Measurements from ENCODE around the gene B3GNT2. TPM values are rescaled to one million over a fixed set of nuclear protein-coding genes. Genes with fewer than 3 reads are reported as not detected.

The B3GNT2 gene
- total RNA-seq, 4 donors from 2014 or later = 16.6 to 29.4 (median 24.0) TPM

- TF ChIP-seq, protein P1, sequence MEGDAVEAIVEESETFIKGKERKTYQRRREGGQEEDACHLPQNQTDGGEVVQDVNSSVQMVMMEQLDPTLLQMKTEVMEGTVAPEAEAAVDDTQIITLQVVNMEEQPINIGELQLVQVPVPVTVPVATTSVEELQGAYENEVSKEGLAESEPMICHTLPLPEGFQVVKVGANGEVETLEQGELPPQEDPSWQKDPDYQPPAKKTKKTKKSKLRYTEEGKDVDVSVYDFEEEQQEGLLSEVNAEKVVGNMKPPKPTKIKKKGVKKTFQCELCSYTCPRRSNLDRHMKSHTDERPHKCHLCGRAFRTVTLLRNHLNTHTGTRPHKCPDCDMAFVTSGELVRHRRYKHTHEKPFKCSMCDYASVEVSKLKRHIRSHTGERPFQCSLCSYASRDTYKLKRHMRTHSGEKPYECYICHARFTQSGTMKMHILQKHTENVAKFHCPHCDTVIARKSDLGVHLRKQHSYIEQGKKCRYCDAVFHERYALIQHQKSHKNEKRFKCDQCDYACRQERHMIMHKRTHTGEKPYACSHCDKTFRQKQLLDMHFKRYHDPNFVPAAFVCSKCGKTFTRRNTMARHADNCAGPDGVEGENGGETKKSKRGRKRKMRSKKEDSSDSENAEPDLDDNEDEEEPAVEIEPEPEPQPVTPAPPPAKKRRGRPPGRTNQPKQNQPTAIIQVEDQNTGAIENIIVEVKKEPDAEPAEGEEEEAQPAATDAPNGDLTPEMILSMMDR (IDR thresholded peaks at IDR 0.05) = no peak
- ATAC-seq (ENCODE audit: low FRiP score) = no peak
- DNase-seq (ENCODE audit: low spot score) = no peak
Observed at GRCh38 chr2:62186156-62186905, 9.6 kb upstream of the B3GNT2 start.

- DNase-seq (ENCODE audit: low spot score) (no peak), ATAC-seq (ENCODE audit: low FRiP score) (no peak)
- TF ChIP-seq, protein P1 (IDR thresholded peaks at IDR 0.05) = no peak
Observed at GRCh38 chr2:62187246-62187645, 8.7 kb upstream of the B3GNT2 start.

- no peak for ATAC-seq (ENCODE audit: low FRiP score)
- TF ChIP-seq, protein P1 (IDR thresholded peaks at IDR 0.05) = no peak
Observed at GRCh38 chr2:62188416-62188815, 7.5 kb upstream of the B3GNT2 start.

DNA sequence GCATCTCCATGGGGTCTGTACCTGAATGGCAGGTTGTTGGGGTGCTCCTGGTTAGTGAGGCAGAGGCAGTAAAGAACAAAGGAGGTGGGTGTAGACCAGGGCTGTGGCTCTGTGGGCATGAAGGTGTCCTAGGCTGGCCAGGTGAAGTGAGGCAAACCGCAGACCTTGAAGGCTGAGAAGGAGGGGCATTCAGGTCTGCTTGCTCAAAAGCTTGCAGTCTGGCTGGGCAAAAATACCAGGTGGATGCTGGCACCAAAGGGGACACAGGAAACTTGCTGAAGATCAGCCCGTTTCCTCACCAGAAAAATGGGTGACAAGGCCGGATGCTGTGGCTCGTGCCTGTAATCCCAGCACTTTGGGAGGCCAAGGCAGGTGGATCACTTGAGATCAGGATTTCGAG is 6.7 kb upstream of the B3GNT2 start:
- no peak for DNase-seq (ENCODE audit: low spot score)
- no peak for ATAC-seq (ENCODE audit: low FRiP score)
- TF ChIP-seq, protein P1 (IDR thresholded peaks at IDR 0.05) = no peak

More at GRCh38 chr2:62188416-62188815, 7.5 kb upstream of the B3GNT2 start:
- DNase-seq (ENCODE audit: low spot score) = no peak

DNA sequence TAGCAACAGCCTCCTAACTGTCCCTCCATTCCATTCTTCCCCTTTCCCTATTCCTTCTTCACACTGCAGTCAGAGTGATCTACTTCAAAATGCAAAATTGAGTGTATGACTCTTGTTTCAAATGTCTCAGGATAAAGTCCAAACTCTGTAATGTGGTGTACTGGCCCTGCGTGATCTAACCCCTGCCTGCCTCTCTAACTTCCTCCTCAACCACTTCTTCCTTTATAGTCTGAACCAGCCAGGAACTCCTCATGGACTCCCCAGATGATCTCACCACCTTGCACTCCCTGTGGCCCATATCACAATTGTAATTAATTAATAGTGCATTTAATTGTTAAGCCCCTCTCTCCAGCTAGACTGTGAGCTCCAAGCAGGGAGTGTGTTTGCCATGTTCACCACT is 3.1 kb upstream of the B3GNT2 start:
- TF ChIP-seq, protein P1 (IDR thresholded peaks at IDR 0.05) = no peak
- no peak for DNase-seq (ENCODE audit: low spot score)
- ATAC-seq (ENCODE audit: low FRiP score) = no peak

DNA sequence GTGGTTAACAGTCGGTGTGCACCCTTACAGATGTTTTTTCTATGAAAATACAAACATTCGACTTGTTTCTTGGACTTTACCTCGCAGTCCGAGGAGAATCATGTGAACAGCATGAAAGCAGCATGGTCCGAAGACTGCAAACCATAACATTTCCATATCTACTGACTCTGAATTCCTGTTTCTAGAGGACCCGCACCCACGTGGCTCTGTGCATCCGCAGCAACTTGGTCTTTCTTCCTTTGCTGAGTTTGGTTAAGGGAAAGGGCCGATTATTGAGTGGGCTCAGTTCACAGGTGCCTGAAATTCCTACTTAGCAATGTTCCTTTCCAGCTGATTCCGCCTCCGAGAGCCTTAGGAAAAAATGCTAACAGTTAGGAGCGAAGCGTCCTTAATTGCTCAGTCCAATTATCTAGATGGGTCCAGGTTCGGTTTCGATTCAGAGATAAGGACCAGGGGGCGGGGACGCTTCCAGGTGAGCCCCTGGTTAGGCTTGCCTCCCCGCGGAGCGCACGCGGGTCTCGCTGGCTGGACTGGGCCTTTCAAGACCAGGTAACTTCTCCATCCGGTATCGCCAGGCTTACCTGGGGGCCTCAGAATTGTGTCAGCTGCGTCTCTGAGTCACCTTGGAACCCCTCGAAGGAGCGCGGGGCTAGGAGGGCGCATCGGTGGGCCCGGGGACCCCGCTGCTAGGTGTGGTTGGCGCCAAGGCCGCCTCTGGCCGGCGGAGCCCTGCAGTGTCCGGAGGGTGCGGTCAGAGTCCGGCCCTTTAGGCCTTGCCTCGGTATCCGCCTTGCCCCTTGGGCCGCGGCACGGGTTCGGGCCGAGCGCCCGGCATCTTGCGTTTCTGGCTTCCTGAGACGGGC is 1.1 kb upstream of the B3GNT2 start:
- no peak for DNase-seq (ENCODE audit: low spot score)
- TF ChIP-seq, protein P1 (IDR thresholded peaks at IDR 0.05) = no peak
- no peak for ATAC-seq (ENCODE audit: low FRiP score)
